ENCODE data around the gene TTC29. TPM values are rescaled to one million over a fixed set of nuclear protein-coding genes. Genes with fewer than 3 reads are reported as not detected.

Gene TTC29
- total and polyA plus RNA-seq, 7 donors = not detected

- 9 to 20% methylated on average over 1 of the region's 1 CpG for WGBS, 2 donors
- no peak for TF ChIP-seq EP300 (IDR thresholded peaks at IDR 0.05)
- TF ChIP-seq CTCF (IDR thresholded peaks at IDR 0.05) = no peak
- TF ChIP-seq POLR2AphosphoS5 (IDR thresholded peaks at IDR 0.05) = no peak
- TF ChIP-seq POLR2A (IDR thresholded peaks at IDR 0.05) = no peak
- H3K9me3 ChIP-seq = no peaks in the 10 kb centered on the region
- H3K27me3 ChIP-seq = no peaks in the 10 kb centered on the region
- no peak overlapping the region for H3K27ac ChIP-seq
- no peak for DNase-seq
- intact Hi-C loops (cut with DNase I) = no loop called here
- H3K36me3 ChIP-seq = no peaks in the 10 kb centered on the region
- no peaks in the 10 kb centered on the region for H3K4me1 ChIP-seq
- no peak overlapping the region for H3K4me3 ChIP-seq
These were observed 29.9 kb upstream of the TTC29 start for GRCh38 chr4:146975527-146975926.

GRCh38 chr4:146975036-146975435, 29.4 kb upstream of the TTC29 start:
- H3K4me3 ChIP-seq = no peak overlapping the region
- no peak for DNase-seq
- no peaks in the 10 kb centered on the region for H3K4me1 ChIP-seq
- intact Hi-C loops (cut with DNase I) = no loop called here
- H3K36me3 ChIP-seq = no peaks in the 10 kb centered on the region
- WGBS, 2 donors = 71 to 84% methylated on average over 3 of the region's 3 CpGs
- no peak overlapping the region for H3K27ac ChIP-seq
- H3K27me3 ChIP-seq = no peaks in the 10 kb centered on the region
- H3K9me3 ChIP-seq = no peaks in the 10 kb centered on the region
- TF ChIP-seq EP300 (IDR thresholded peaks at IDR 0.05) (no peak), POLR2AphosphoS5 (IDR thresholded peaks at IDR 0.05) (no peak), POLR2A (IDR thresholded peaks at IDR 0.05) (no peak), CTCF (IDR thresholded peaks at IDR 0.05) (no peak)

- no peaks in the 10 kb centered on the region for H3K4me1 ChIP-seq
- no peaks in the 10 kb centered on the region for H3K27me3 ChIP-seq
- H3K4me3 ChIP-seq = no peak overlapping the region
- no peaks in the 10 kb centered on the region for H3K9me3 ChIP-seq
- H3K36me3 ChIP-seq = no peaks in the 10 kb centered on the region
- H3K27ac ChIP-seq = no peak overlapping the region
- no peak for DNase-seq
- TF ChIP-seq EP300 (IDR thresholded peaks at IDR 0.05) = no peak
- no peak for TF ChIP-seq POLR2AphosphoS5 (IDR thresholded peaks at IDR 0.05)
- no peak for TF ChIP-seq CTCF (IDR thresholded peaks at IDR 0.05)
- no peak for TF ChIP-seq POLR2A (IDR thresholded peaks at IDR 0.05)
- 69 to 83% methylated on average over 5 of the region's 5 CpGs for WGBS, 2 donors
- intact Hi-C loops (cut with DNase I) = no loop called here
These were observed 26.4 kb upstream of the TTC29 start for GRCh38 chr4:146972036-146972435.

- no peak overlapping the region for H3K27ac ChIP-seq
- no peak overlapping the region for H3K4me3 ChIP-seq
- no peaks in the 10 kb centered on the region for H3K36me3 ChIP-seq
- no peaks in the 10 kb centered on the region for H3K9me3 ChIP-seq
- 75 to 90% methylated on average over 1 of the region's 1 CpG for WGBS, 2 donors
- H3K4me1 ChIP-seq = no peaks in the 10 kb centered on the region
- intact Hi-C loops (cut with DNase I) = no loop called here
- H3K27me3 ChIP-seq = no peaks in the 10 kb centered on the region
- DNase-seq = no peak
- TF ChIP-seq CTCF (IDR thresholded peaks at IDR 0.05) (no peak), EP300 (IDR thresholded peaks at IDR 0.05) (no peak), POLR2AphosphoS5 (IDR thresholded peaks at IDR 0.05) (no peak), POLR2A (IDR thresholded peaks at IDR 0.05) (no peak)
These were observed 23.5 kb upstream of the TTC29 start for GRCh38 chr4:146969126-146969525.

- Histone ChIP-seq H3K4me1 (no peaks in the 10 kb centered on the region), H3K36me3 (no peaks in the 10 kb centered on the region), H3K27ac (no peak overlapping the region), H3K4me3 (no peak overlapping the region), H3K27me3 (no peaks in the 10 kb centered on the region), H3K9me3 (no peaks in the 10 kb centered on the region)
- no peak for DNase-seq
- no peak for TF ChIP-seq EP300 (IDR thresholded peaks at IDR 0.05)
- TF ChIP-seq POLR2A (IDR thresholded peaks at IDR 0.05) = no peak
- no peak for TF ChIP-seq CTCF (IDR thresholded peaks at IDR 0.05)
- no peak for TF ChIP-seq POLR2AphosphoS5 (IDR thresholded peaks at IDR 0.05)
- 29 to 43% methylated on average over 2 of the region's 2 CpGs for WGBS, 2 donors
- intact Hi-C loops (cut with DNase I) = no loop called here
These were observed 15.0 kb upstream of the TTC29 start for GRCh38 chr4:146960634-146961033.

Measured in sigmoid colon (tissue), 7 donors.